NB4 (cell line): ENCODE measurements around the gene RCL1.
"Not testable (repeated sequence)": the region's sequence is repeated elsewhere in the genome, so short reads cannot be mapped to it uniquely, and the experiment has no call there.

Experiments
- DNase-seq: peaks from one replicate; pipeline ENCODE4 v3.0.0; 2010; ENCODE audit warnings: low read depth
- H3K4me3 ChIP-seq: one replicate; pipeline ENCODE4 v1.5.1; 2011; ENCODE audit warnings: mild to moderate bottlenecking, low read depth, low read length, moderate library complexity
- MYC ChIP-seq: IDR thresholded peaks from 2 replicates; pipeline ENCODE4 v1.6.1; 2011; ENCODE audit warnings: low read depth, low read length
- POLR2A ChIP-seq: IDR thresholded peaks from 2 replicates; pipeline ENCODE4 v1.6.1; 2011; ENCODE audit warnings: mild to moderate bottlenecking; ENCODE audit not compliant: insufficient read length; ENCODE audit errors: extremely low read depth
- TF ChIP-seq, protein P1 (sequence below): IDR thresholded peaks from one replicate; pipeline ENCODE4 v1.5.1; 2012; ENCODE audit warnings: low read depth, low read length
- TF ChIP-seq, protein P2 (sequence below): IDR thresholded peaks from 2 replicates; pipeline ENCODE4 v1.6.1; 2011; ENCODE audit warnings: low read depth, low read length

RCL1 gene

DNA sequence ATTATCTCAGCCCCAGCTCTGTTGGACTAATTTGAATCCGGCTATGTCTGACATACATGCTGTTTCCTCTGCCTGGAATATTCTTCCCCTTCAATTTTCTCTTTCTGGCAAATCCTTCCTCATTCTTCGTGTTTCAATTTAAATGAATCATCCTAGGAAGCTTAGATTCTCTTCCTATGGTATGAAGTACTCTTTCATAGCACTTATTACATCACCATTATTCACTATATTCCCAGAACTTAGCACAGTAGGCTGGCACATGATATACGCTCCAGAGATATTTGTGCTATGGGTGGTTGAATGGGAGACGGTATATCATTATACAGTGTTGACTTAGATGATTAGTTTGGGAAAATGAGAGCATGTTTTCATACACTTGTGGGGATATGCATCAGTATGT is 101.3 kb downstream of the RCL1 start:
- TF ChIP-seq, protein P1, sequence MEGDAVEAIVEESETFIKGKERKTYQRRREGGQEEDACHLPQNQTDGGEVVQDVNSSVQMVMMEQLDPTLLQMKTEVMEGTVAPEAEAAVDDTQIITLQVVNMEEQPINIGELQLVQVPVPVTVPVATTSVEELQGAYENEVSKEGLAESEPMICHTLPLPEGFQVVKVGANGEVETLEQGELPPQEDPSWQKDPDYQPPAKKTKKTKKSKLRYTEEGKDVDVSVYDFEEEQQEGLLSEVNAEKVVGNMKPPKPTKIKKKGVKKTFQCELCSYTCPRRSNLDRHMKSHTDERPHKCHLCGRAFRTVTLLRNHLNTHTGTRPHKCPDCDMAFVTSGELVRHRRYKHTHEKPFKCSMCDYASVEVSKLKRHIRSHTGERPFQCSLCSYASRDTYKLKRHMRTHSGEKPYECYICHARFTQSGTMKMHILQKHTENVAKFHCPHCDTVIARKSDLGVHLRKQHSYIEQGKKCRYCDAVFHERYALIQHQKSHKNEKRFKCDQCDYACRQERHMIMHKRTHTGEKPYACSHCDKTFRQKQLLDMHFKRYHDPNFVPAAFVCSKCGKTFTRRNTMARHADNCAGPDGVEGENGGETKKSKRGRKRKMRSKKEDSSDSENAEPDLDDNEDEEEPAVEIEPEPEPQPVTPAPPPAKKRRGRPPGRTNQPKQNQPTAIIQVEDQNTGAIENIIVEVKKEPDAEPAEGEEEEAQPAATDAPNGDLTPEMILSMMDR, result no peak
- no peak for TF ChIP-seq MYC
- no peak for TF ChIP-seq POLR2A
- TF ChIP-seq, protein P2, sequence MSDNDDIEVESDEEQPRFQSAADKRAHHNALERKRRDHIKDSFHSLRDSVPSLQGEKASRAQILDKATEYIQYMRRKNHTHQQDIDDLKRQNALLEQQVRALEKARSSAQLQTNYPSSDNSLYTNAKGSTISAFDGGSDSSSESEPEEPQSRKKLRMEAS, result no peak
- no peak for DNase-seq

DNA sequence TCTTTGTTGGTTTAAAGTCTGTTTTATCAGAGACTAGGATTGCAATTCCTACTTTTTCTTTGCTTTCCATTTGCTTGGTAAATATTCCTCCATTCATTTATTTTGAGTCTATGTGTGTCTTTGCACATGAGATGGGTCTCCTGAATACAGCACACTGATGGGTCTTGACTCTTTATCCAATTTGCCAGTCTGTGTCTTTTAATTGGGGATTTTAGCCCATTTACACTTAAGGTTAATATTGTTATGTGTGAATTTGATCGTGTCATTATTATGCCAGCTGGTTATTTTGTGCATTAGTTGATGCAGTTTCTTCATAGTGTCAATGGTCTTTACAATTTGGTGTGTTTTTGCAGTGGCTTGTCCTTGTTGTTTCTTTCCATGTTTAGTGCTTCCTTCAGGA is 107.1 kb downstream of the RCL1 start:
- H3K4me3 ChIP-seq, result not testable (repeated sequence)

More for the DNA sequence above, 101.3 kb downstream of the RCL1 start:
- no peak overlapping the region for H3K4me3 ChIP-seq

DNA sequence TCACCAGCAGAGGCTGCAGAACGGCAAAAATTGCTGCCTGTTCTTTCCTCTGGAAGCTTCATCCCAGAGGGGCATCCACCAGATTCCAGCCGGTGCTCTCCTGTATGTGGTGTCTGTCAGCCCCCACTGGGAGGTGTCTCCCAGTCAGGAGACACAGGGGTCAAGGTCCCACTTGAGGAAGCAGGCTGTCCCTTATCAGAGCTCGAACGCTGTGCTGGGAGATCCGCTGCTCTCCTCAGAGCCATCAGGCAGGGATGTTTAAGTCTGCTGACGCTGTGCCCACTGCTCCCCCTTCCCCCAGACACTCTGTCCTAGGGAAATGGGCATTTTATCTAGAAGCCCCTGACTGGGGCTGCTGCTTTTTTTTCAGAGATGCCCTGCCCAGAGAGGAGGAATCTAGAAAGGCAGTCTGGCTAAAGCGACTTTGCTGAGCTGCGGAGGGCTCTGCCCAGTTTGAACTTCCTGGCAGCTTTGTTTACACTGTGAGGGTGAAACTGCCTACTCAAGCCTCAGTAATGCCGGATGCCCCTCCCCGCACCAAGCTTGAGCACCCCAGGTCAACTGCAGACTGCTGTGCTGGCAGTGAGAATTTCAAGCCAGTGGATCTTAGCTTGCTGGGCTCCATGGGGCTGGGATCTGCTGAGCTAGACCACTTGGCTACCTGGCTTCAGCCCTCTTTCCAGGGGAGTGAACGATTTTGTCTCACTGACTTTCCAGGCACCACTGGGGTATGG is 108.8 kb downstream of the RCL1 start:
- DNase-seq, H3K4me3 ChIP-seq: not testable (repeated sequence)

More for the DNA sequence above, 107.1 kb downstream of the RCL1 start:
- DNase-seq, result not testable (repeated sequence)

DNA sequence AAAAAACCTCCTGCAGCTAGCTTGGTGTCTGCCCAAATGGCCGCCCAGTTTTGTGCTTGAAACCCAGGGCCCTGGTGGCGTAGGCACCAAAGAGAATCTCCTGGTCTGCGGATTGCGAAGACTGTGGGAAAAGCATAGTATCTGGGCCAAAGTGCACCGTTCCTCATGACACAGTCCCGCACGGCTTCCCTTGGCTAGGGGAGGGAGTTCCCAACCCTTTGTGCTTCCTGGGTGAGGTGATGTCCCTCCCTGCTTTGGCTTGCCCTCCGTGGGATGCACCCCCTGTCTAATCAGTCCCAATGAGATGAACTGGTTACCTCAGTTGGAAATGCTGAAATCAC is 109.4 kb downstream of the RCL1 start:
- DNase-seq, result no peak
- TF ChIP-seq MYC (no peak), POLR2A (no peak)
- TF ChIP-seq, protein P2, result no peak
- TF ChIP-seq, protein P1, result no peak
- no peak overlapping the region for H3K4me3 ChIP-seq

DNA sequence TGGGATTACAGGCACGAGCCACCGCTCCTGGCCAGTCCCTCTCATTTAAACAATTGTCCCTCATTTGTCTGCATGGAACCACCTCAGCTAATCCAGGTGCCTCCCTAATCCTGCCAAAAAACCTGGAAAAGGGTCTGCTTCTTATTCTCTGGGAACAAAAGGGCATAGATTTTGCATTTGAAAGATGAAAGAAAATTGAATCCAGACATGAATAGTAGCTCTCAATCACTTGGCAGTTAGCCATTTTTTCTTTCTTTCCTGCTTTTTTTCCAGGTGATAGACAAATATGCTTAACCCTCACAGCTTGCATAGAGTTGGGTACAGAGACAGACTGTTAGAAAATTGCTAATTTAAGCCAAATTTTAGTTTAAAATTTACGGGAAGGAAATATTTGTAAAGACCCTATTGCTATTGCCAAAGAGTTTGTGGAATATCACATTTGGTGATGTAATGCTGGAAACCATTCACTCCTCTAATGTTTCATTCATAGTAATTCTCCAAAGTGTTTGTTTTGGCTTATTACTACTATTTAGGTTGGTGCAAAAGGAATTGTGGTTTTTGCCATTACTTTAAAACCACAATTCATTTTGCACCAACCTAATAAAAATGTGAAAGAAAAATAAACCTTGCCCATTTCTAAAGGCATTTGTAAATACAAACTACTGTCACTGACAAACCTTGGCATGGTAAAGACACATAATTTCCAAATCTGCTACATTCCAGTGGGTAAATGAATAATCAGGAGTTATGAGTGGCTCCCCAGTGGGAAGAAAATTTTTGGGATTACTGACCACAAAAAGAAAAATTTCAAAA is 111.8 kb downstream of the RCL1 start:
- peak; percentile 31 for DNase-seq
- H3K4me3 ChIP-seq, result no peak overlapping the region
- TF ChIP-seq, protein P1, result no peak
- TF ChIP-seq MYC (no peak), POLR2A (no peak)
- TF ChIP-seq, protein P2, result no peak

DNA sequence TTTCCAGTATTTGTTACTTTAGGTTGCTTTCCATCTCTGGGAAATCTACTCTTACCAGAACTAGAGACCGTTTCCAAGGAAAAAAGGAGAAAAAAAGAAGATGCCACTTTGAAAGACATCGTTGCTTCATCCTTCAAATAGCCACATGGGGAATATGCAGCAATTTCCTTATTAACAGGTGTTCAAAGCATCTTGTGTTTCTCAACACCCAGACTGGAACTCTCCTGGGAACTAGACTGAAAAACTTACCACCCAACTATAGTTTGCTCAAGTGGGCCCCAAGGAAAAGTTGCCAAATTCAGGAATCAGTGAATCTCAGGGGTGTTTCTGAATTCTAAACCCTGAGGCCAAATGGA is 112.4 kb downstream of the RCL1 start:
- no peak overlapping the region for H3K4me3 ChIP-seq
- TF ChIP-seq, protein P1, result no peak
- no peak for TF ChIP-seq POLR2A
- TF ChIP-seq MYC, result no peak
- peak; percentile 77 for DNase-seq
